GM12878 (cell line): ENCODE measurements around the gene TBL1XR1. TPM values are rescaled to one million over a fixed set of nuclear protein-coding genes. Genes with fewer than 3 reads are reported as not detected.

ENCODE experiments used
- ATAC-seq: fragments of 200-7000 bp; cut with Tn5 transposase; 3 replicates; pipeline ENCODE4 v1.9.1; 2020; ENCODE audit warnings: mild to moderate bottlenecking, moderate library complexity
- BruUV-seq: library from RNA; stranded (reverse); fragments of 400-500 nt; replicated peaks from 2 replicates; lab custom pipeline; 2021; lab: Mats Ljungman, UMichigan
- CTCF ChIA-PET: fragments of 300-600 bp; sonication (Branson Sonifier 250); formaldehyde crosslinking; extraction: SDS; loops from one replicate; lab custom pipeline; 2021; ENCODE audit warnings: inconsistent platforms; lab: Yijun Ruan, JAX
- POLR2A ChIA-PET: fragments of 350-600 bp; formaldehyde crosslinking; extraction: SDS; loops from one replicate; lab custom pipeline; 2021; ENCODE audit warnings: inconsistent platforms; lab: Charles Lee
- RAD21 ChIA-PET: fragments of 300-600 bp; sonication (Branson Sonifier 250); formaldehyde crosslinking; loops from one replicate; lab custom pipeline; 2023; ENCODE audit warnings: antibody characterized with exemption; ENCODE audit not compliant: unreplicated experiment; lab: Charles Lee
- SMC1A ChIA-PET: fragments of 300-600 bp; sonication (Branson Sonifier 250); formaldehyde crosslinking; loops from one replicate; lab custom pipeline; 2023; ENCODE audit not compliant: unreplicated experiment, uncharacterized antibody; lab: Charles Lee
- DNase-seq: peaks from one replicate; pipeline ENCODE4 v3.0.0-alpha.2; 2011; ENCODE audit warnings: low read depth, low spot score
- FAIRE-seq: peaks from 3 replicates; lab custom pipeline; 2011; peaks lifted over from hg19 to GRCh38; lab: Jason Lieb, UNC
- H2AFZ ChIP-seq: 2 replicates; pipeline ENCODE4 v1.6.0; 2011; ENCODE audit warnings: low read depth, low read length, control low read depth; ENCODE audit not compliant: control insufficient read depth
- H3K27ac ChIP-seq: 2 replicates; pipeline ENCODE4 v1.5.1; 2011; ENCODE audit warnings: control low read depth; ENCODE audit not compliant: control insufficient read depth, insufficient read depth
- H3K27me3 ChIP-seq, 2 experiments: replicated peaks in 1 of 2; 2 replicates each; pipeline versions ENCODE4 v1.6.0 to v1.6.1; 2011; ENCODE audit warnings: low read length in 1 of 2; ENCODE audit not compliant: control insufficient read depth in 2 of 2, insufficient read depth in 2 of 2
- H3K36me3 ChIP-seq, 2 experiments: 2 replicates each; pipeline ENCODE4 v1.5.1; 2011; ENCODE audit warnings: low read length in 1 of 2; ENCODE audit not compliant: control insufficient read depth in 2 of 2, insufficient read depth in 2 of 2
- H3K4me1 ChIP-seq: 2 replicates; pipeline ENCODE4 v1.6.1; 2011; ENCODE audit warnings: mild to moderate bottlenecking, low read length, moderate library complexity, mixed read lengths; ENCODE audit not compliant: control insufficient read depth, insufficient read depth
- H3K4me2 ChIP-seq: 2 replicates; pipeline ENCODE4 v1.6.0; 2011; ENCODE audit warnings: control low read depth; ENCODE audit not compliant: control insufficient read depth, insufficient read depth
- H3K4me3 ChIP-seq: fragments of 200-600 bp; sonication (generic); 2 replicates; pipeline ENCODE4 v1.5.1; 2016
- H3K79me2 ChIP-seq: 2 replicates; pipeline ENCODE4 v1.6.0; 2011; ENCODE audit warnings: low read length; ENCODE audit not compliant: control insufficient read depth, insufficient read depth
- H3K9ac ChIP-seq: 2 replicates; pipeline ENCODE4 v1.8.0; 2011; ENCODE audit warnings: low read length, control low read depth, mixed read lengths; ENCODE audit not compliant: control insufficient read depth, insufficient read depth
- H3K9me3 ChIP-seq: replicated peaks from 3 replicates; pipeline ENCODE4 v1.5.1; 2011; ENCODE audit warnings: mild to moderate bottlenecking, low read length; ENCODE audit not compliant: control insufficient read depth, insufficient read depth
- H4K20me1 ChIP-seq: 2 replicates; pipeline ENCODE4 v1.6.0; 2011; ENCODE audit not compliant: control insufficient read depth, insufficient read depth
- BHLHE40 ChIP-seq, 2 experiments: fragments of 450-650 bp in 1 of 2; IDR thresholded peaks; 2 replicates each; pipeline ENCODE4 v1.6.1; 2011 to 2017; ENCODE audit warnings: low read depth in 2 of 2, borderline replicate concordance in 1 of 2, improper control_type of control experiment in 1 of 2, low read length in 1 of 2, mild to moderate bottlenecking in 1 of 2
- CHD1 ChIP-seq: IDR thresholded peaks from 2 replicates; pipeline ENCODE4 v1.6.1; 2012; ENCODE audit warnings: low read depth, low read length, improper control_type of control experiment
- FOXM1 ChIP-seq: IDR thresholded peaks from 2 replicates; pipeline ENCODE4 v1.6.1; 2012; ENCODE audit warnings: low read depth, mild to moderate bottlenecking, inconsistent platforms, low read length, moderate library complexity
- JUND ChIP-seq: IDR thresholded peaks from 2 replicates; pipeline ENCODE4 v1.6.1; 2012; ENCODE audit warnings: low read depth, mild to moderate bottlenecking, low read length, improper control_type of control experiment, moderate library complexity
- MXI1 ChIP-seq: fragments of 150-350 bp; IDR thresholded peaks from 2 replicates; pipeline ENCODE4 v1.6.1; 2011; ENCODE audit warnings: low read depth, mild to moderate bottlenecking, inconsistent platforms, low read length, improper control_type of control experiment
- NFYA ChIP-seq: IDR thresholded peaks from 2 replicates; pipeline ENCODE4 v1.6.1; 2011; ENCODE audit warnings: low read depth, mild to moderate bottlenecking, low read length, improper control_type of control experiment, borderline replicate concordance
- RUNX3 ChIP-seq: IDR thresholded peaks from 2 replicates; pipeline ENCODE4 v1.6.1; 2012; ENCODE audit warnings: low read length, inconsistent platforms
- SIN3A ChIP-seq: IDR thresholded peaks from 2 replicates; pipeline ENCODE4 v1.6.1; 2012; ENCODE audit warnings: low read depth, low read length, improper control_type of control experiment
- TAF1 ChIP-seq: IDR thresholded peaks from 2 replicates; pipeline ENCODE4 v1.6.1; 2011; ENCODE audit warnings: mild to moderate bottlenecking, low read depth, low read length, borderline replicate concordance
- WGBS: methylation state at CpG from one replicate; pipeline ENCODE4 v1.1.6; 2016; ENCODE audit warnings: low lambda C conversion rate; ENCODE audit not compliant: insufficient replicate concordance, insufficient coverage; ENCODE audit errors: missing lambda C conversion rate; 5-methylcytosine and 5-hydroxymethylcytosine counted together
- in situ Hi-C: fragments of 300-500 bp; cut with MboI; formaldehyde crosslinking; loops from 9 replicates; pipeline ENCODE4 v1.14.3; 2018; ENCODE audit warnings: mixed read lengths
- intact Hi-C: fragments of 100-400 bp; cut with micrococcal nuclease; formaldehyde crosslinking; loops from one replicate; pipeline ENCODE4 v1.14.2; 2022; ENCODE audit not compliant: unreplicated experiment
- polyA plus RNA-seq, 11 experiments: library from polyadenylated mRNA; depleted of rRNA in 4 of 11; unstranded in 6 of 11; stranded (reverse) in 5 of 11; fragments of >200 nt; fragmentation: Nextera tagmentation in 4 of 11; fragmentation: Illumina TruSeq in 1 of 11; extraction: Ambion mirVana in 4 of 11; extraction: Trizol in 1 of 11; gene quantifications; 1 replicate in 1 of 11; 2 replicates in 10 of 11; pipeline versions ENCODE4 v1.2.1 to v1.2.3, GENCODE V29; 2011 to 2016; ENCODE audit warnings: inconsistent platforms in 2 of 11, missing spikeins in 2 of 11, low read depth in 1 of 11
- total RNA-seq, 4 experiments: library from RNA; depleted of rRNA in 3 of 4; stranded (reverse); fragments of >200 nt in 3 of 4; fragmentation: Illumina TruSeq in 1 of 4; extraction: Trizol in 1 of 4; gene quantifications; 2 replicates each; pipeline versions ENCODE4 v1.2.1 to v1.2.3, GENCODE V29; 2013 to 2021
- TF ChIP-seq, protein P1 (sequence below): fragments of 450-650 bp; conservative IDR thresholded peaks from 2 replicates; pipeline ENCODE4 v1.6.1; 2017; ENCODE audit warnings: mild to moderate bottlenecking, moderate library complexity
- TF ChIP-seq, protein P2 (sequence below): fragments of 450-650 bp; formaldehyde crosslinking; IDR thresholded peaks from 2 replicates; pipeline ENCODE4 v1.4.0; 2020; ENCODE audit warnings: mild to moderate bottlenecking, moderate library complexity

TBL1XR1 gene
- total and polyA plus RNA-seq, 10 of the 15 experiments (the other 5 are each of a cell fraction or from before 2014, with no cell fraction given): 13.0 to 115 (median 60.4) TPM

DNA sequence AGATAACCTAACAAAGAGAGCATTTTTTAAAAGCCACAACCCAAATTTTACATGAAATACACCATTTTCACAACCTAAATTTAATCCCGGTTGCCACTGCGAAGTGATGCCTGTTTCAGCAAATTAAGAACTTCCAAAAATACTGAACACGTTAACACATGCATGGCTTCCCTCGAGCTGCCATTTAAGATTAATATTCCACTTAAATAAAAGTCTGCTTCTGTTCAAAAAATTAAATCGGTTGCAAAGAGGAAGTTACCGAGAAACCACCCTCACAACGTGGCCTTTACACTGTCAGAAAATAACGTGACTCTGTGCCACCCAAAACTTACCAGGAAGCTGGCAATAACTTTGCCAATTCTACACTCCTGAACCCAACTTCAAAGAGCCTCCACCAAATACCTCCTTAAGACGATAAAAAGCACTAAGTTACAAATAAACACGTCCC, 1.2 kb downstream of the TBL1XR1 start:
- no peaks in the 10 kb centered on the region for H3K27me3 ChIP-seq
- H3K9ac ChIP-seq: peak overlapping the region; percentile 94
- CTCF ChIA-PET: interaction anchor here (0.9 to 4.0 kb wide), 4 partner anchors 31 to 234 kb away, joined by 3 to 13 read pairs (median 3); no protein-coding TSS in a partner anchor
- DNase-seq: no peak
- no peaks in the 10 kb centered on the region for H4K20me1 ChIP-seq
- SMC1A ChIA-PET: interaction anchor here (1.0 to 4.3 kb wide), 10 partner anchors 45 to 182 kb away, joined by 3 to 21 read pairs (median 11); no protein-coding TSS in a partner anchor
- peaks cover 13% of the 10 kb centered on the region for H3K4me1 ChIP-seq
- RAD21 ChIA-PET: interaction anchor here (0.5 to 2.8 kb wide), 7 partner anchors 17 to 164 kb away, joined by 3 to 23 read pairs (median 9); no protein-coding TSS in a partner anchor
- intact Hi-C loops: loop anchor here (2.0 to 5.0 kb wide), 4 partner anchors 49 to 253 kb away; no protein-coding TSS in a partner anchor
- H2AFZ ChIP-seq: peak overlapping the region; percentile 37; the same call in 1 of the 2 replicates
- ATAC-seq: peak; percentile 11
- H3K36me3 ChIP-seq: no peaks in the 10 kb centered on the region
- H3K27ac ChIP-seq: peak overlapping the region; percentile 97
- WGBS: 1% methylated on average over 9 of the region's 10 CpGs
- in situ Hi-C loops: loop anchor here (5.0 kb wide), 1 partner anchor 161 kb away; no protein-coding TSS in a partner anchor
- POLR2A ChIA-PET: interaction anchor here (0.6 to 1.7 kb wide), 3 partner anchors 51 to 1874 kb away, joined by 4 to 9 read pairs (median 7); no protein-coding TSS in a partner anchor
- no peaks in the 10 kb centered on the region for H3K9me3 ChIP-seq
- peak; percentile 80 for FAIRE-seq
- H3K4me3 ChIP-seq: peak overlapping the region; percentile 99
- TF ChIP-seq NFYA (no peak), BHLHE40 (IDR thresholded peaks at IDR 0.05; ENCODE audit: borderline replicate concordance in 1 of 2, low read depth in 2 of 2, low read length in 1 of 2) (peak; percentile 66 to 70), FOXM1 (0 out of 2 replicates have a peak, but pooled peaks have one; percentile 38), MXI1 (peak; percentile 76; the same call in 1 of the 2 replicates), CHD1 (0 out of 2 replicates have a peak, but pooled peaks have one; percentile 23), SIN3A (peak; percentile 55; the same call in 1 of the 2 replicates), TAF1 (no peak), RUNX3 (peak; percentile 17; the same call in 1 of the 2 replicates), JUND (no peak)
- TF ChIP-seq, protein P1, sequence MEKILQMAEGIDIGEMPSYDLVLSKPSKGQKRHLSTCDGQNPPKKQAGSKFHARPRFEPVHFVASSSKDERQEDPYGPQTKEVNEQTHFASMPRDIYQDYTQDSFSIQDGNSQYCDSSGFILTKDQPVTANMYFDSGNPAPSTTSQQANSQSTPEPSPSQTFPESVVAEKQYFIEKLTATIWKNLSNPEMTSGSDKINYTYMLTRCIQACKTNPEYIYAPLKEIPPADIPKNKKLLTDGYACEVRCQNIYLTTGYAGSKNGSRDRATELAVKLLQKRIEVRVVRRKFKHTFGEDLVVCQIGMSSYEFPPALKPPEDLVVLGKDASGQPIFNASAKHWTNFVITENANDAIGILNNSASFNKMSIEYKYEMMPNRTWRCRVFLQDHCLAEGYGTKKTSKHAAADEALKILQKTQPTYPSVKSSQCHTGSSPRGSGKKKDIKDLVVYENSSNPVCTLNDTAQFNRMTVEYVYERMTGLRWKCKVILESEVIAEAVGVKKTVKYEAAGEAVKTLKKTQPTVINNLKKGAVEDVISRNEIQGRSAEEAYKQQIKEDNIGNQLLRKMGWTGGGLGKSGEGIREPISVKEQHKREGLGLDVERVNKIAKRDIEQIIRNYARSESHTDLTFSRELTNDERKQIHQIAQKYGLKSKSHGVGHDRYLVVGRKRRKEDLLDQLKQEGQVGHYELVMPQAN: peak; percentile 37; the same call in 1 of the 2 replicates
- TF ChIP-seq, protein P2, sequence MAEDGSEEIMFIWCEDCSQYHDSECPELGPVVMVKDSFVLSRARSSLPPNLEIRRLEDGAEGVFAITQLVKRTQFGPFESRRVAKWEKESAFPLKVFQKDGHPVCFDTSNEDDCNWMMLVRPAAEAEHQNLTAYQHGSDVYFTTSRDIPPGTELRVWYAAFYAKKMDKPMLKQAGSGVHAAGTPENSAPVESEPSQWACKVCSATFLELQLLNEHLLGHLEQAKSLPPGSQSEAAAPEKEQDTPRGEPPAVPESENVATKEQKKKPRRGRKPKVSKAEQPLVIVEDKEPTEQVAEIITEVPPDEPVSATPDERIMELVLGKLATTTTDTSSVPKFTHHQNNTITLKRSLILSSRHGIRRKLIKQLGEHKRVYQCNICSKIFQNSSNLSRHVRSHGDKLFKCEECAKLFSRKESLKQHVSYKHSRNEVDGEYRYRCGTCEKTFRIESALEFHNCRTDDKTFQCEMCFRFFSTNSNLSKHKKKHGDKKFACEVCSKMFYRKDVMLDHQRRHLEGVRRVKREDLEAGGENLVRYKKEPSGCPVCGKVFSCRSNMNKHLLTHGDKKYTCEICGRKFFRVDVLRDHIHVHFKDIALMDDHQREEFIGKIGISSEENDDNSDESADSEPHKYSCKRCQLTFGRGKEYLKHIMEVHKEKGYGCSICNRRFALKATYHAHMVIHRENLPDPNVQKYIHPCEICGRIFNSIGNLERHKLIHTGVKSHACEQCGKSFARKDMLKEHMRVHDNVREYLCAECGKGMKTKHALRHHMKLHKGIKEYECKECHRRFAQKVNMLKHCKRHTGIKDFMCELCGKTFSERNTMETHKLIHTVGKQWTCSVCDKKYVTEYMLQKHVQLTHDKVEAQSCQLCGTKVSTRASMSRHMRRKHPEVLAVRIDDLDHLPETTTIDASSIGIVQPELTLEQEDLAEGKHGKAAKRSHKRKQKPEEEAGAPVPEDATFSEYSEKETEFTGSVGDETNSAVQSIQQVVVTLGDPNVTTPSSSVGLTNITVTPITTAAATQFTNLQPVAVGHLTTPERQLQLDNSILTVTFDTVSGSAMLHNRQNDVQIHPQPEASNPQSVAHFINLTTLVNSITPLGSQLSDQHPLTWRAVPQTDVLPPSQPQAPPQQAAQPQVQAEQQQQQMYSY (CRISPR knock-in tag): no peak
- no TSS peak for BruUV-seq
- H3K4me2 ChIP-seq: peak overlapping the region; percentile 81
- H3K79me2 ChIP-seq: peaks cover 54% of the 10 kb centered on the region
